Testis (tissue), 2 donors: ENCODE data around the gene STX18.

Experiments used
- CTCF ChIP-seq, 3 experiments: fragments of 450-650 bp in 2 of 3; fragments of 200-600 bp in 1 of 3; sonication (generic) in 1 of 3; IDR thresholded peaks; one replicate each; pipeline ENCODE4 v1.5.1; 2016 to 2019; ENCODE audit warnings: antibody characterized with exemption in 3 of 3, mild to moderate bottlenecking in 2 of 3, moderate library complexity in 1 of 3
- POLR2A ChIP-seq: fragments of 450-650 bp; IDR thresholded peaks from one replicate; pipeline ENCODE4 v1.6.1; 2017; ENCODE audit warnings: antibody characterized with exemption, mild to moderate bottlenecking, moderate library complexity

- TF ChIP-seq CTCF (IDR thresholded peaks at IDR 0.05) = no peak
- no peak for TF ChIP-seq POLR2A
These were observed 107.9 kb downstream of the STX18 start for GRCh38 chr4:4433941-4434340.
